Gastrocnemius medialis (tissue), 4 donors: ENCODE results near the gene NEB.

Source experiments
- CTCF ChIP-seq, 5 experiments: fragments of 450-650 bp in 3 of 5; fragments of 200-600 bp in 2 of 5; sonication (generic) in 2 of 5; IDR thresholded peaks in 4 of 5; conservative IDR thresholded peaks in 1 of 5; 1 replicate in 4 of 5; 2 replicates in 1 of 5; pipeline ENCODE4 v1.5.1; 2016 to 2019; ENCODE audit warnings: antibody characterized with exemption in 5 of 5, mild to moderate bottlenecking in 3 of 5, moderate library complexity in 3 of 5
- POLR2A ChIP-seq, 2 donors: fragments of 450-650 bp; IDR thresholded peaks; one replicate each; pipeline ENCODE4 v1.6.1; 2017; ENCODE audit warnings: antibody characterized with exemption in 2 of 2, mild to moderate bottlenecking in 2 of 2, moderate library complexity in 2 of 2

GRCh38 chr2:151681051-151681450 is 53.2 kb downstream of the NEB start:
- TF ChIP-seq CTCF (IDR thresholded peaks at IDR 0.05 in 4 of 5, conservative IDR thresholded peaks at IDR 0.05 in 1 of 5) (no peak), POLR2A (IDR thresholded peaks at IDR 0.05) (no peak)
